ENCODE data around the gene RALGPS1.

- TF ChIP-seq EZH2phosphoT487 (IDR thresholded peaks at IDR 0.05; ENCODE audit: borderline replicate concordance, low read depth, low read length), result no peak
- no peak for TF ChIP-seq CTCF (conservative IDR thresholded peaks at IDR 0.05; ENCODE audit: low read length)
Observed at GRCh38 chr9:127035948-127036347, 121.4 kb downstream of the RALGPS1 start.

Measured in OCI-LY7 (cell line).